Loucy (cell line): Measurements from ENCODE around the gene GCH1.

ENCODE experiments used
- H2AFZ ChIP-seq: fragments of 200-600 bp; sonication (generic); 2 replicates; pipeline ENCODE4 v1.6.0; 2016; ENCODE audit warnings: antibody characterized with exemption, mild to moderate bottlenecking, low read length, moderate library complexity
- H3F3A ChIP-seq: fragments of 200-600 bp; 2 replicates; pipeline ENCODE4 v1.6.0; 2016; ENCODE audit warnings: antibody characterized with exemption, low read depth, mild to moderate bottlenecking
- H3K27me3 ChIP-seq: fragments of 200-600 bp; sonication (generic); 2 replicates; pipeline ENCODE4 v1.6.1; 2014; ENCODE audit warnings: low read length, mild to moderate bottlenecking; ENCODE audit not compliant: insufficient read depth, poor library complexity, severe bottlenecking
- H3K36me3 ChIP-seq: fragments of 200-600 bp; sonication (generic); 2 replicates; pipeline ENCODE4 v1.6.1; 2016; ENCODE audit warnings: low read length; ENCODE audit not compliant: insufficient read depth
- H3K4me1 ChIP-seq: fragments of 200-600 bp; sonication (generic); 2 replicates; pipeline ENCODE4 v1.5.1; 2014; ENCODE audit warnings: low read length, mild to moderate bottlenecking; ENCODE audit not compliant: insufficient read depth, poor library complexity, severe bottlenecking
- H3K4me2 ChIP-seq: fragments of 200-600 bp; sonication (generic); 2 replicates; pipeline ENCODE4 v1.6.0; 2014; ENCODE audit warnings: antibody characterized with exemption, low read length, low read depth, mild to moderate bottlenecking; ENCODE audit not compliant: poor library complexity, severe bottlenecking
- H3K4me3 ChIP-seq: fragments of 200-600 bp; sonication (generic); 2 replicates; pipeline ENCODE4 v1.5.1; 2014; ENCODE audit warnings: low read length, mild to moderate bottlenecking, mixed read lengths; ENCODE audit not compliant: poor library complexity, severe bottlenecking
- H3K79me2 ChIP-seq: fragments of 200-600 bp; sonication (generic); 2 replicates; pipeline ENCODE4 v1.6.1; 2014; ENCODE audit warnings: low read length; ENCODE audit not compliant: insufficient read depth
- H3K9ac ChIP-seq: fragments of 200-600 bp; sonication (generic); 2 replicates; pipeline ENCODE4 v1.6.0; 2014; ENCODE audit warnings: mild to moderate bottlenecking, low read depth, low read length, moderate library complexity; ENCODE audit not compliant: poor library complexity, severe bottlenecking
- H3K9me2 ChIP-seq: fragments of 200-600 bp; sonication (generic); replicated peaks from 2 replicates; pipeline ENCODE4 v1.6.1; 2016; ENCODE audit warnings: low read depth, low read length, mixed read lengths
- H3K9me3 ChIP-seq: fragments of 200-600 bp; sonication (generic); 2 replicates; pipeline ENCODE4 v1.6.1; 2014; ENCODE audit warnings: mild to moderate bottlenecking, antibody characterized with exemption, low read length, low read depth; ENCODE audit not compliant: insufficient read depth
- H4K20me1 ChIP-seq: fragments of 200-600 bp; sonication (generic); 2 replicates; pipeline ENCODE4 v1.6.0; 2014; ENCODE audit warnings: antibody characterized with exemption, low read length, mild to moderate bottlenecking; ENCODE audit not compliant: insufficient read depth, poor library complexity, severe bottlenecking
- EZH2phosphoT487 ChIP-seq: fragments of 200-600 bp; IDR thresholded peaks from 2 replicates; pipeline ENCODE4 v1.6.1; 2018; ENCODE audit warnings: antibody characterized with exemption, mild to moderate bottlenecking, moderate library complexity, borderline replicate concordance
- TF ChIP-seq, protein P1 (sequence below): fragments of 200-600 bp; sonication (generic); conservative IDR thresholded peaks from 2 replicates; pipeline ENCODE4 v1.5.1; 2014; ENCODE audit warnings: mild to moderate bottlenecking, antibody characterized with exemption, low read length

Gene GCH1

DNA sequence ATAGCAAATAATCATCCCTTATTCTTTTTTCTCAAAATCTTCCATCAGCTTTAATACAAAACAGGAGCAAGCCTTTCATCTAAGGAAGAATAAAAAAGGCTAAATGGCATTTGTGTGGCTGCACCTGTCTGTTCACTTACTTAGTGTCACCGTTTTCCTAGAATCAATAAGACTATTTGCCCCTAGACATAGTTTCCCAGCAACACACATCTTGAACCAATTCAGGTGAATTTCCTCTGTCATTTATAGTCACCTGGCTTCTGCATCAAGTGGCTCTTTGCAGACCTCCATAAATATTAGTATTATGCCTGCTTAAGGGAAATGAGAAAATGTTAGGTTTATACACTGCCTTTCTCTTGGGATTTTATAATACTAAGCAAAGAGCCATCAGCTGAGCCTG, 17.4 kb upstream of the GCH1 start:
- H3K4me3 ChIP-seq, result no peak overlapping the region
- H3K36me3 ChIP-seq, result no peaks in the 10 kb centered on the region
- H3F3A ChIP-seq, result no peaks in the 10 kb centered on the region
- no peaks in the 10 kb centered on the region for H3K4me1 ChIP-seq
- H2AFZ ChIP-seq, result no peak overlapping the region
- H3K4me2 ChIP-seq, result no peak overlapping the region
- no peaks in the 10 kb centered on the region for H3K79me2 ChIP-seq
- no peak overlapping the region for H3K9ac ChIP-seq
- H3K9me3 ChIP-seq, result no peaks in the 10 kb centered on the region
- no peak for TF ChIP-seq EZH2phosphoT487
- TF ChIP-seq, protein P1, sequence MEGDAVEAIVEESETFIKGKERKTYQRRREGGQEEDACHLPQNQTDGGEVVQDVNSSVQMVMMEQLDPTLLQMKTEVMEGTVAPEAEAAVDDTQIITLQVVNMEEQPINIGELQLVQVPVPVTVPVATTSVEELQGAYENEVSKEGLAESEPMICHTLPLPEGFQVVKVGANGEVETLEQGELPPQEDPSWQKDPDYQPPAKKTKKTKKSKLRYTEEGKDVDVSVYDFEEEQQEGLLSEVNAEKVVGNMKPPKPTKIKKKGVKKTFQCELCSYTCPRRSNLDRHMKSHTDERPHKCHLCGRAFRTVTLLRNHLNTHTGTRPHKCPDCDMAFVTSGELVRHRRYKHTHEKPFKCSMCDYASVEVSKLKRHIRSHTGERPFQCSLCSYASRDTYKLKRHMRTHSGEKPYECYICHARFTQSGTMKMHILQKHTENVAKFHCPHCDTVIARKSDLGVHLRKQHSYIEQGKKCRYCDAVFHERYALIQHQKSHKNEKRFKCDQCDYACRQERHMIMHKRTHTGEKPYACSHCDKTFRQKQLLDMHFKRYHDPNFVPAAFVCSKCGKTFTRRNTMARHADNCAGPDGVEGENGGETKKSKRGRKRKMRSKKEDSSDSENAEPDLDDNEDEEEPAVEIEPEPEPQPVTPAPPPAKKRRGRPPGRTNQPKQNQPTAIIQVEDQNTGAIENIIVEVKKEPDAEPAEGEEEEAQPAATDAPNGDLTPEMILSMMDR, result no peak
- H3K9me2 ChIP-seq, result no peaks in the 10 kb centered on the region
- H3K27me3 ChIP-seq, result no peaks in the 10 kb centered on the region
- H4K20me1 ChIP-seq, result no peaks in the 10 kb centered on the region

DNA sequence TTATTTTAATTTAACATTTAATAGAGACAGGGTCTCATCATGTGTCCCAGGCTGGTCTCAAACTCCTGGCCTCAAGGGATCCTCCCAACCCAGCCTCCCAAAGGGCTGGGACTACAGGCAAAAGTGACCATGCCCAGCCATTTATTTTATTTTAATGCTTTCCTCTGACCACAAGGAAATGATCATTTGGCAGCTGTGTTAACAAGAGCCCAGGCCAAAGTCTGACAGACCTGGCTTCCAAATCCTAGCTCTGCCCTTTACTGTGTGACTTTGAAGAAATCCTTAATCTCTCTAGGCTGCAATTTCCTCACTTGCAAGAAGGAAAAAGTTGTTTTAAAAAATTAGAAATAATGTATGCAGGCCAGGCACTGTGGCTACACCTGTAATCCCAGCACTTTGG, 16.7 kb upstream of the GCH1 start:
- no peak overlapping the region for H2AFZ ChIP-seq
- no peaks in the 10 kb centered on the region for H3K4me1 ChIP-seq
- TF ChIP-seq, protein P1, result no peak
- TF ChIP-seq EZH2phosphoT487, result no peak
- no peaks in the 10 kb centered on the region for H4K20me1 ChIP-seq
- H3F3A ChIP-seq, result no peaks in the 10 kb centered on the region
- no peaks in the 10 kb centered on the region for H3K79me2 ChIP-seq
- H3K9ac ChIP-seq, result no peak overlapping the region
- H3K27me3 ChIP-seq, result no peaks in the 10 kb centered on the region
- H3K4me3 ChIP-seq, result no peak overlapping the region
- no peaks in the 10 kb centered on the region for H3K9me2 ChIP-seq
- H3K36me3 ChIP-seq, result no peaks in the 10 kb centered on the region
- H3K4me2 ChIP-seq, result no peak overlapping the region
- H3K9me3 ChIP-seq, result no peaks in the 10 kb centered on the region

DNA sequence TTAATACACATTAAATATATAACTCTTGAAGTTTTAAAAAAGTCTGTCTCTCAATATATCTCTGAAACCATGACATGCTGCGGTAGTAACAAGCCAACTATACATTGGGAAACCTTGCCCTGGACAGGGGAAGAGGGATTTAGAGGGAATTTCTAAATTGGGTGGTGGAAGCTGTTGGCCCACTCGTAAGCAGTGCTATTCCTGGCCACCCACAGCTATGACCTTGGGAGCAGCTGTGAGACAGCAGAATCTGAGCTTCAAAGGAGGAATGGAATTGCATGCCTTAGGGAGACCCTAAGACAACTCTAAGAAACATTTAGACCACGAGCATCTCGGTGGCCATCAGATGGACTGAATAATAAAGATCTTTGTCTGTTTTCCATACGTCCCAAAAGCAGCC, 15.8 kb upstream of the GCH1 start:
- Histone ChIP-seq H3K9me3 (no peaks in the 10 kb centered on the region), H3K4me3 (no peak overlapping the region), H3K27me3 (no peaks in the 10 kb centered on the region), H3K4me2 (no peak overlapping the region), H3K9me2 (no peaks in the 10 kb centered on the region), H3K36me3 (no peaks in the 10 kb centered on the region), H3K79me2 (no peaks in the 10 kb centered on the region), H2AFZ (no peak overlapping the region), H3K9ac (no peak overlapping the region), H3K4me1 (no peaks in the 10 kb centered on the region), H4K20me1 (no peaks in the 10 kb centered on the region), H3F3A (no peaks in the 10 kb centered on the region)
- TF ChIP-seq, protein P1, result no peak
